Measurements from ENCODE around the gene KRTAP10-10.

Gene KRTAP10-10

GRCh38 chr21:44686000-44686781 is 49.0 kb downstream of the KRTAP10-10 start:
- DNase-seq: no peak

DNA sequence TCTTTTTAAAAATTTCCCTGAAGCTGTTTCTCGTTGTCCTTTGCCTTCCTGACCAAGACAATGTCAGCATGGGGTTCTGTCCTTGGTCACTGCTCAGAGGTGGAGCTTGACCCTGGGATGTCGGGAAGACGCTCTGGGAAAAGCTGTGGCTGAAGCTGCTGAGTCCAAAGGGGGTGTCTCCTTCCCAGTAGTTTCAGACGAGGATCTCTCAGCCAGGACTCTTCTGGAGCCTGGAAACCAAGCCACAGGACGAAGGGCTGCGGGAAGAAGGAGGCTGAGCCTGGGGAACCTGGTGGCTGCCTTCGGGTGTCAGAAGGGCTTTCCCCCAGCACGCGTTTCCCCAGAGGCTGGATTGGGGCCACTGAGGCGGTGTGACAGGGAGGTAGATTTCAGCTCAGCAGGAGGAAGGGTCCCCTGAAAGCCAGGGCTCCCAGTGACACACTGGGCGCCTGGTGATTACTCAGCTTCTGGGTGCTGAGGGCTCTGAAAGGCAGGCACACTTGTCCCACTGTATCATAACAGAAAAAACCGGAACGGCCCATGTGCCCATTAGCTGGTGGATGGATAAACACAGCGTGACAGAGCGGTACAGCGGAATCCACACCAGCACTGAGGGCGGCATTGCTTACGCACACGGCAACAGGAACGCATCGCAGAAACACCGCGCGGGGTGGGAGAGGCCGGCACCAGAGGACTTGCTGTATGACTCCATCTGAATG is 49.8 kb downstream of the KRTAP10-10 start:
- peak; percentile 74 for DNase-seq

DNA sequence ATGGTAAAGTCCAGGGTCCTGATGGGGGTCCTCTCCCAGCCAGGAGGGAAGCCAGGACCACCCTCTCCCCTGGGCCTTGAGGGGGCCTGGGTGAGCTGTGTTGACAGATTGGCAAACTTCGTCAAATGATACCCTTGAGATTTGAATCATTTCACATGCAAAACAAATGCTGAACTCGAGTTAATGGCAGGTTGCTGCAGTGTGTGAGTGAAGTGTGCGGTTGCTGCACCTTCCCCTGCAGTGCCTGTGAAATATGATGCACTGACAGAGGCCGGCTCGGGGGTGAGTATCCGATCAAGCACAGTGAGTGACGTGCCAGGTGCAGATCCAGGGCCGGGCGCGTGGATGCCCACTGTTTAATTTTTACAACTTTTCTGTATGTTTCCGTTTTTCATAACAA is 50.5 kb downstream of the KRTAP10-10 start:
- DNase-seq: peak; percentile 88
